Neural progenitor cell (in vitro differentiated cells): ENCODE data around the gene RALGAPB. TPM values are rescaled to one million over a fixed set of nuclear protein-coding genes. Genes with fewer than 3 reads are reported as not detected.
A peak's percentile ranks its signal among the peaks of the same experiment; 100 is the strongest.

ENCODE experiments used
- DNase-seq: peaks from one replicate; pipeline ENCODE4 v3.0.0-alpha.2; 2016; ENCODE audit warnings: low spot score
- H2AFZ ChIP-seq: fragments of 200-600 bp; sonication (generic); replicated peaks from 2 replicates; pipeline ENCODE4 v1.6.1; 2016; ENCODE audit warnings: antibody characterized with exemption
- H3F3A ChIP-seq: fragments of 200-600 bp; sonication (generic); 2 replicates; pipeline ENCODE4 v1.6.1; 2016; ENCODE audit warnings: antibody characterized with exemption, low read depth
- H3K27ac ChIP-seq: fragments of 200-600 bp; sonication (generic); 2 replicates; pipeline ENCODE4 v1.5.1; 2016; ENCODE audit warnings: mild to moderate bottlenecking
- H3K27me3 ChIP-seq: fragments of 200-600 bp; sonication (generic); 2 replicates; pipeline ENCODE4 v1.6.1; 2016; ENCODE audit warnings: mild to moderate bottlenecking, moderate library complexity
- H3K36me3 ChIP-seq: fragments of 200-600 bp; sonication (generic); 2 replicates; pipeline ENCODE4 v1.5.1; 2016
- H3K4me1 ChIP-seq: fragments of 200-600 bp; sonication (generic); 2 replicates; pipeline ENCODE4 v1.6.1; 2016; ENCODE audit warnings: mixed run types
- H3K4me2 ChIP-seq: fragments of 200-600 bp; sonication (generic); 2 replicates; pipeline ENCODE4 v1.6.1; 2016
- H3K4me3 ChIP-seq: fragments of 200-600 bp; sonication (generic); 2 replicates; pipeline ENCODE4 v1.5.1; 2016
- H3K79me2 ChIP-seq: fragments of 200-600 bp; sonication (generic); 2 replicates; pipeline ENCODE4 v1.6.1; 2016; ENCODE audit warnings: low read depth
- H3K9ac ChIP-seq: fragments of 200-600 bp; sonication (generic); 2 replicates; pipeline ENCODE4 v1.6.1; 2016
- H3K9me3 ChIP-seq: fragments of 200-600 bp; sonication (generic); 2 replicates; pipeline ENCODE4 v1.5.1; 2016; ENCODE audit warnings: low read depth
- H4K20me1 ChIP-seq: fragments of 200-600 bp; sonication (generic); 2 replicates; pipeline ENCODE4 v1.6.1; 2016; ENCODE audit warnings: low read depth
- H3K27ac Mint-ChIP-seq: 3 replicates; pipeline ENCODE4 v1.8.0; 2021; ENCODE audit warnings: mixed read lengths
- H3K27me3 Mint-ChIP-seq: 2 replicates; pipeline ENCODE4 v1.8.0; 2022; ENCODE audit warnings: low read depth, mild to moderate bottlenecking, inconsistent platforms, moderate library complexity, mixed read lengths; ENCODE audit not compliant: insufficient read depth
- H3K36me3 Mint-ChIP-seq: 3 replicates; pipeline ENCODE4 v1.8.0; 2021; ENCODE audit warnings: mixed read lengths
- H3K4me1 Mint-ChIP-seq: 3 replicates; pipeline ENCODE4 v1.8.0; 2021; ENCODE audit warnings: mixed read lengths
- H3K4me3 Mint-ChIP-seq: 3 replicates; pipeline ENCODE4 v1.8.0; 2021; ENCODE audit warnings: mild to moderate bottlenecking, moderate library complexity, mixed read lengths
- H3K9me3 Mint-ChIP-seq: 3 replicates; pipeline ENCODE4 v1.8.0; 2020; ENCODE audit warnings: mixed read lengths
- EZH2 ChIP-seq: fragments of 200-600 bp; sonication (generic); IDR thresholded peaks from 2 replicates; pipeline ENCODE4 v1.6.1; 2017; ENCODE audit warnings: antibody characterized with exemption, mild to moderate bottlenecking, moderate library complexity
- EZH2phosphoT487 ChIP-seq: fragments of 200-600 bp; sonication (generic); IDR thresholded peaks from 2 replicates; pipeline ENCODE4 v1.6.1; 2017; ENCODE audit warnings: antibody characterized with exemption
- total RNA-seq: library from RNA; depleted of rRNA; stranded (reverse); fragments of >200 nt; gene quantifications from 2 replicates; pipeline ENCODE4 v1.2.3, GENCODE V29; 2015; ENCODE audit warnings: low replicate concordance
- TF ChIP-seq, protein P1 (sequence below): fragments of 200-600 bp; sonication (generic); IDR thresholded peaks from 2 replicates; pipeline ENCODE4 v1.5.1; 2017; ENCODE audit warnings: antibody characterized with exemption, mild to moderate bottlenecking

Gene RALGAPB
- total RNA-seq, 1 donor from 2014 or later = 39.1 TPM

DNA sequence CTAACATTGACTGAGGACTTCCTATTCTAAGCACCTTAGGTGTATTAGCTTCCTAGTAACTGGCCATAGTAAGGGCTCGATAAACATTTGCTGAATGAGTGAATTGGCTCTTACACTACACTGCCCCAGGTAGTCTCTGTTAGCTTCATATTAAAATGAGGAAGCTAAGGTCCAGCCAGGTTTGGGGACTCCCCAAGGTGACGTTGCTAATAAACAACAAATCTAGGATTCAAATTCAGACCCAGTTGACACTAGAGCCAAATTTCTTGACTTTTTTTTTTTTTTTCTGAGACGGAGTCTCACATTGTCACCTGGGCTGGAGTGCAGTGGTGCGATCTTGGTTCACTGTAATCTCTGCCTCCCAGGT, 145.2 kb downstream of the RALGAPB start:
- no peak overlapping the region for H3K4me3 ChIP-seq
- no peaks in the 10 kb centered on the region for H4K20me1 ChIP-seq
- Mint-ChIP-seq H3K36me3 (no peaks in the 10 kb centered on the region), H3K4me3 (no peak overlapping the region), H3K27me3 (peaks cover 8% of the 10 kb centered on the region), H3K27ac (no peak overlapping the region), H3K9me3 (no peaks in the 10 kb centered on the region), H3K4me1 (peaks cover 14% of the 10 kb centered on the region)
- TF ChIP-seq EZH2 = no peak
- TF ChIP-seq, protein P1, sequence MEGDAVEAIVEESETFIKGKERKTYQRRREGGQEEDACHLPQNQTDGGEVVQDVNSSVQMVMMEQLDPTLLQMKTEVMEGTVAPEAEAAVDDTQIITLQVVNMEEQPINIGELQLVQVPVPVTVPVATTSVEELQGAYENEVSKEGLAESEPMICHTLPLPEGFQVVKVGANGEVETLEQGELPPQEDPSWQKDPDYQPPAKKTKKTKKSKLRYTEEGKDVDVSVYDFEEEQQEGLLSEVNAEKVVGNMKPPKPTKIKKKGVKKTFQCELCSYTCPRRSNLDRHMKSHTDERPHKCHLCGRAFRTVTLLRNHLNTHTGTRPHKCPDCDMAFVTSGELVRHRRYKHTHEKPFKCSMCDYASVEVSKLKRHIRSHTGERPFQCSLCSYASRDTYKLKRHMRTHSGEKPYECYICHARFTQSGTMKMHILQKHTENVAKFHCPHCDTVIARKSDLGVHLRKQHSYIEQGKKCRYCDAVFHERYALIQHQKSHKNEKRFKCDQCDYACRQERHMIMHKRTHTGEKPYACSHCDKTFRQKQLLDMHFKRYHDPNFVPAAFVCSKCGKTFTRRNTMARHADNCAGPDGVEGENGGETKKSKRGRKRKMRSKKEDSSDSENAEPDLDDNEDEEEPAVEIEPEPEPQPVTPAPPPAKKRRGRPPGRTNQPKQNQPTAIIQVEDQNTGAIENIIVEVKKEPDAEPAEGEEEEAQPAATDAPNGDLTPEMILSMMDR = no peak
- TF ChIP-seq EZH2phosphoT487 = no peak
- DNase-seq = no peak
- H3K9ac ChIP-seq = no peak overlapping the region
- H3K9me3 ChIP-seq = no peaks in the 10 kb centered on the region
- H3K27ac ChIP-seq = no peak overlapping the region
- H3K27me3 ChIP-seq = no peaks in the 10 kb centered on the region
- H3K4me1 ChIP-seq = no peaks in the 10 kb centered on the region
- no peaks in the 10 kb centered on the region for H3K36me3 ChIP-seq
- no peak overlapping the region for H3K4me2 ChIP-seq
- no peaks in the 10 kb centered on the region for H3K79me2 ChIP-seq
- H3F3A ChIP-seq = no peaks in the 10 kb centered on the region
- H2AFZ ChIP-seq = no peak overlapping the region

DNA sequence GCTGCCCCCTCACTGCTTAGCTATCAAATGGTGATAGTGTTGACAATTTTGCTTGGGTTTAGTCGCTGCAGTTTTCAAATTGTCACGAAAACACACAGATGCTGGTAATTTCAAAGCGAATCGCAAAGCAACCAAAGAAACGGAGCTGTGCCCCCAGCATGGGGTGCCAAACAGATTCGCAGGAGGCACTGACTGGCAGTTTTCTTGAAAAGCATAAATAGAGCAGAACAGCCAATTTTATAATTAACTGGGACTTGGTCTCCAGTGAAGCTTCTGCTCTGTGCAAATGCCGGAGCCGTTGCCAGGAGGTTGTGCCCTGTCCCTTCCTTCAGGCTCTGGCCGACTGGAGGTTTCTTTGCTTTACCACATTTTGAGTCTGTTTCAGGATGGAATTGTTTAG, 147.8 kb downstream of the RALGAPB start:
- no peaks in the 10 kb centered on the region for H3K36me3 Mint-ChIP-seq
- H3K4me1 Mint-ChIP-seq = peaks cover 18% of the 10 kb centered on the region

DNA sequence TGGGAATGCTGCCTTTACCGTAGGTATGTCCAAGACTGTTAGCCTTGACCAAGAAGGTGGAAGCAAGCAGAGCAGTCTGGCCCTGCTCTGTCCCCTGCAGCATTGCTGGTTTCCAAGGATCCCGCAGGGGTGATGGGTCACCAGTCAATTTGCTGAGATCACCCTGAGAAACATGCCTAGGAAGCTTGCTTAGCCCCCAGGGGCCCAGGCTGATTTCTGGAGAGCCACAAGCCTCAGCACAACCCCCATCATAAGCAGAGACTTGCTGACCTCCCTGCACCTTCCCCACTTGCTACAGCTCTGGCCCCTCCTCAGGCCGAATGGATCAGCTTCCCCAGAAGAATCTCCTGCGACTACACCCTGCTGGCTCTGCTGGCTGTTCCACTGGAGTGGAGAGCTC, 150.4 kb downstream of the RALGAPB start:
- no peak overlapping the region for H3K27ac ChIP-seq
- DNase-seq = no peak
- no peaks in the 10 kb centered on the region for H4K20me1 ChIP-seq
- no peak overlapping the region for H3K4me2 ChIP-seq
- Mint-ChIP-seq H3K36me3 (no peaks in the 10 kb centered on the region), H3K27me3 (no peaks in the 10 kb centered on the region), H3K4me3 (no peak overlapping the region), H3K4me1 (peaks cover 22% of the 10 kb centered on the region), H3K27ac (no peak overlapping the region), H3K9me3 (peaks cover 3% of the 10 kb centered on the region)
- TF ChIP-seq EZH2phosphoT487 (no peak), EZH2 (no peak)
- TF ChIP-seq, protein P1 = no peak
- no peaks in the 10 kb centered on the region for H3F3A ChIP-seq
- H3K79me2 ChIP-seq = no peaks in the 10 kb centered on the region
- no peak overlapping the region for H3K4me3 ChIP-seq
- H3K36me3 ChIP-seq = no peaks in the 10 kb centered on the region
- no peaks in the 10 kb centered on the region for H3K27me3 ChIP-seq
- no peaks in the 10 kb centered on the region for H3K9me3 ChIP-seq
- no peak overlapping the region for H3K9ac ChIP-seq
- H2AFZ ChIP-seq = no peak overlapping the region
- no peaks in the 10 kb centered on the region for H3K4me1 ChIP-seq

More for the DNA sequence above, 147.8 kb downstream of the RALGAPB start:
- DNase-seq = no peak
- Histone ChIP-seq H3K4me3 (no peak overlapping the region), H3K27me3 (no peaks in the 10 kb centered on the region), H3K4me1 (no peaks in the 10 kb centered on the region), H3K36me3 (no peaks in the 10 kb centered on the region), H3K4me2 (no peak overlapping the region), H3K9ac (no peak overlapping the region), H3F3A (no peaks in the 10 kb centered on the region), H2AFZ (peak overlapping the region; percentile 82), H4K20me1 (no peaks in the 10 kb centered on the region), H3K9me3 (no peaks in the 10 kb centered on the region), H3K27ac (no peak overlapping the region), H3K79me2 (no peaks in the 10 kb centered on the region)
- no peak overlapping the region for H3K27ac Mint-ChIP-seq
- TF ChIP-seq, protein P1 = no peak
- TF ChIP-seq EZH2phosphoT487 (no peak), EZH2 (no peak)
- H3K9me3 Mint-ChIP-seq = no peaks in the 10 kb centered on the region
- H3K4me3 Mint-ChIP-seq = no peak overlapping the region
- H3K27me3 Mint-ChIP-seq = peaks cover 2% of the 10 kb centered on the region
